IPS-18a (cell line): ENCODE data around the gene DSG4.

Source experiments
- H3K27ac ChIP-seq: one replicate; pipeline ENCODE4 v1.5.1; 2013; ENCODE audit warnings: low read length
- H3K27me3 ChIP-seq: one replicate; pipeline ENCODE4 v1.6.1; 2013; ENCODE audit warnings: mild to moderate bottlenecking, low read length; ENCODE audit not compliant: control insufficient read depth, insufficient read depth
- H3K36me3 ChIP-seq: one replicate; pipeline ENCODE4 v1.6.1; 2013; ENCODE audit warnings: low read depth, low read length; ENCODE audit not compliant: control insufficient read depth
- H3K4me1 ChIP-seq: one replicate; pipeline ENCODE4 v1.6.1; 2013; ENCODE audit warnings: low read depth, low read length; ENCODE audit not compliant: control insufficient read depth
- H3K4me3 ChIP-seq: one replicate; pipeline ENCODE4 v1.5.1; 2013; ENCODE audit warnings: low read length
- H3K9ac ChIP-seq: one replicate; pipeline ENCODE4 v1.6.1; 2013; ENCODE audit warnings: mild to moderate bottlenecking, low read length, moderate library complexity
- H3K9me3 ChIP-seq: one replicate; pipeline ENCODE4 v1.6.1; 2013; ENCODE audit warnings: low read depth, low read length; ENCODE audit not compliant: control insufficient read depth

The DSG4 gene

DNA sequence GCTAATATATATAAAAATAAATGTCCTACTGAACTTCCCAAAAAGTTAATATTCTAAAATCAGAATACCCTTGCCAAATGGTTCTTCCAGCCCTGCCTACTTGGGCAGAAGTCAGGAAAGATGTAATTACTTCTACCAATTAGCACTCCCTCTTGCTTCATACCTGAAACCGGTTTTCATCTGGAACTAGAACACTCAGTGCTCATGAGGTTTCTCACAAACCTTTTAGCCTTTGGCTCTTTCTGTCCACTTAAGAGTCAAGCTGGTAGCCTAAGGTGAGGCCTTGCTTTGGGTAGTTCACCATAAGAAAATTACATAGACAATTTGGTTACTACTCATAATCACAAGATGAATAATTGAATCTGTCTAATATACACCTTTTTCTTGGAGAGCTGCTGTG, 75.0 kb downstream of the DSG4 start:
- Histone ChIP-seq H3K9me3 (no peaks in the 10 kb centered on the region), H3K4me3 (no peak overlapping the region), H3K9ac (no peak overlapping the region), H3K27me3 (no peaks in the 10 kb centered on the region), H3K27ac (no peak overlapping the region), H3K4me1 (no peaks in the 10 kb centered on the region), H3K36me3 (no peaks in the 10 kb centered on the region)

DNA sequence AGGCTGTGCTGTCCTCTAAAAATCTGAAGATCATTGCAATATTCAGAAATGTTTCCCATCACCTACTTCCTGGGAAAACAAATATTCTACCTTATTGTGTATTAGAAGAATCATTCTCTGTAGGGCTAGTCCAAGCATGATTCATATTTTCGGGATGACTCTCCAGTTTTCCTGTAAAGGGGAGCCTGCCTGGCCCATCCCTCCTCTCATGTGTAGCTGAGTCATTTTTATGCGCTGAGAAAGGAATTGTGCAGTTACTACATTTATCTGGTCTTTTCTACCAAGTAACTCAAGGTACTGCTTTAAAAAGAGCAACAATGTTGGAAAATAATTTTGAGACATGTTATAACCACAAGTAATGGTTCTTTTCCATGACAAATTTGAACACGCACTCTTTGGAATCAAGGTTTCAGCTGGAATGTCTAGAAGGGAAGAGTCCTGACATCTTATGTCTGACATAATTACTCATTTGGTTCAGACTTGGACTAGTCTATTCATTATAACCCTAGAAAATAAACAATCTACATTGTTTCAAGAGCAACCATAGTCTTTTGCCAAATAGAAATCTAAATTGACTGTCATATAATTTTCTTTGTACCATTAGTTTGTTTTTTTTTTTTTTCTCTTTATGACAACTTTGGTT, 77.6 kb downstream of the DSG4 start:
- Histone ChIP-seq H3K9me3 (no peaks in the 10 kb centered on the region), H3K4me1 (no peaks in the 10 kb centered on the region), H3K9ac (no peak overlapping the region), H3K27ac (no peak overlapping the region), H3K4me3 (no peak overlapping the region), H3K36me3 (no peaks in the 10 kb centered on the region), H3K27me3 (no peaks in the 10 kb centered on the region)
